Stimulated activated CD8-positive, alpha-beta memory T cell treated with anti-CD3 and anti-CD28 coated beads, Interleukin-4, amount 100 ng/mL, for 1 hour (primary cell): ENCODE measurements around the gene AGBL1.

Source experiments
- DNase-seq, 2 donors: peaks; one replicate each; pipeline ENCODE4 v3.0.0-alpha.2; 2020; ENCODE audit warnings: low read depth in 2 of 2, low spot score in 1 of 2

Gene AGBL1

DNA sequence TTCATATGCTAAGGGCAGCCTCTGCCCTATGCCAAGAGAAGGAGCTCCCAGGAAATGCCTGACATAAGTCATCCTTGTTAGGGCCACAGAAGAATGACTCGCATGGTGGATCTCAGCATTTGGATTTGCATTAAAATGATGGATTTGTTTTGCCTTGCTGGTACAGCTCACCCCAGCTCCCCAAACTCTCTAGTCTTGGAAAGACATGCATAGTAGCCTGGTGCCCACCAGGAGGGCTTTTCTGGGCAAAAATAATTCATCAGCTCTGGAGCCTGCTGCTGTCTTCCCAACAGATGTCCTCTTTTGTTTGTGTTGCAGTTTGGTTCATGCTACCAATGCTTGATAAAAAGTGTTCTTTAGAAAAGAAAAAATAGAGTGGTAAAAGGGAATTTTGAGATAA is 833.0 kb downstream of the AGBL1 start:
- DNase-seq, result no peak

DNA sequence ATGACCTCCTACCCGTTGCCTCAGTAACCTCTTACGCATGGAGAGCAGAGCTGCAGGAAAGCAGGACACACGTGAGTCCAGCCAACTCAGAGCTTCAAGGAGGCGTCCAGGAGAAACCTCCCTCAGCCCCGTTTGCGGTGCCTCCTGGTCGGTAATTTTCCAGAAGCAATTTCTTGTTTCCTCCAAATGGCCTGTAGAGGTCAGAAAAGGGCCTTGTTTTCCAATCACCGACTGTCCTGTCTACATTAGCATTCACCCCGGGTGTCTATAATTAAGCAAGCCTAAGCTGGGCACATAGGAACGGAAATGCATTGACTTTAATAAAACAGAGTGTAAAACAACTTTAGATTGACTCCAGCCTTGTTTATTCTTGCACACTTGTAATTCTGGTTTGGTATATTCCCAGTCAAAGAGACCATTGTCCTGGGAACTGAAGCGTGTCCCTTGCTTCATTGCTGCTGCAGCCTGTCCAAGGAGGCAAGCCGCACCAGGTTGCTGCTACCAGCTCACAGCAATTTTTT is 836.2 kb downstream of the AGBL1 start:
- no peak for DNase-seq

GRCh38 chr15:86916671-86917360 is 837.1 kb downstream of the AGBL1 start:
- DNase-seq, result no peak

GRCh38 chr15:86917361-86917671 is 837.6 kb downstream of the AGBL1 start:
- DNase-seq, result no peak

DNA sequence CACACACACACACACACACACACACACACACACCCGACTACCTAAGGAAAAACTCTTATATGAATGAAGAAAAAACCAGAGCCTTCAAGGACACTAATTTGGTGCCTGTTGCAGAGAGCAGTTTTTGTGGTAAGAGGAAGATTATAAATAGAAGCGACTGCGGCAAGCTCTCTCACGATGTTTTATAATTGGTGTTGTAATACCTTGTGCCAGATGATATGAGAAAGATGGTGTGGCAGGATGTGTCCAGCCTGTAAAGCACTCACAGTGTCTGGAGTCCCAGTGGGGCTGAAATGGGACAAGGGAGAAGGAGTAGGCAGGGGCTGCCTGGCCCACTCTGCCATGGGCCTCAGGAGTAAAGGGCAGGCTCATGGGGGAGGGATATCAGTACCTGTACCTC is 839.9 kb downstream of the AGBL1 start:
- no peak for DNase-seq

GRCh38 chr15:86929461-86929860 is 849.8 kb downstream of the AGBL1 start:
- DNase-seq, result no peak

- DNase-seq, result no peak
These were observed 852.8 kb downstream of the AGBL1 start for GRCh38 chr15:86932456-86932855.

- no peak for DNase-seq
These were observed 856.2 kb downstream of the AGBL1 start for GRCh38 chr15:86935841-86936240.

- no peak for DNase-seq
These were observed 862.6 kb downstream of the AGBL1 start for GRCh38 chr15:86942285-86942684.

GRCh38 chr15:86948719-86949118 is 869.0 kb downstream of the AGBL1 start:
- no peak for DNase-seq

DNA sequence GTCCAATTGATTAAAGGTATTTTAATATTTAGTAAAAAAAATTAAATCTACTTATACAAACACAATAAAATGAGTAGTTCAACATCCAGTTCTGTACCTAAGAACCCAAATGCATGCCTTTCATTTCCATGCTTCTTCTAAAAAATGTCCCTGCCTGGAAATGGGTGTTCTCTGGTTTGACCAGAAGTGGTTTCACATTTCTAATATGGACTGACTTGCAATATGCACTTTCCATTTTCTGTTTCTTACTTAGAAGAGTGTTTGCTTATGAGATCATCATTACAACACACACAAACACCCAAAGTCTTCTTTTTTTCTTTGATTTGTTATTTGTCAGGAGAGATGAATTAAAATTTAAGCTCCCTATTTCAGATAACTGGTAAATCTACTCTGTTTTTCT is 879.6 kb downstream of the AGBL1 start:
- DNase-seq, result no peak

DNA sequence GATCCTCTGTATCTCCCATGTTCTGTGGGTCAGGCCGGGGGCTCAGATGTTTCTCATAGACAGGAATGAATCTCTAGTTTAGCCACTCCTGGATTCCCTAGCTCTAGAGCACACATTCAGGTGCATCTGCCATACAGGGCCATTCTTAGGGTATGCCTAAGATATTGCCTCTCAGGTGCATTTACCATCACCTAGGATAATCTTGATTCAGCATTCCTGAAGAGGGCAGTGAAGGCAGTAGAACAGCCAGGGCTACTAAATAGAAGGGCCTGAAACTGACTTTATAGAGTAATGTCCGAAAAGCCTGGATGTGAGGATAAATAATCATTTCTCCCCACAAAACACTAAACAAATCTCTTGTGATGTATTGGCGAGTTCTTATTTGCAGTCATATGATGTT is 882.0 kb downstream of the AGBL1 start:
- DNase-seq, result no peak

DNA sequence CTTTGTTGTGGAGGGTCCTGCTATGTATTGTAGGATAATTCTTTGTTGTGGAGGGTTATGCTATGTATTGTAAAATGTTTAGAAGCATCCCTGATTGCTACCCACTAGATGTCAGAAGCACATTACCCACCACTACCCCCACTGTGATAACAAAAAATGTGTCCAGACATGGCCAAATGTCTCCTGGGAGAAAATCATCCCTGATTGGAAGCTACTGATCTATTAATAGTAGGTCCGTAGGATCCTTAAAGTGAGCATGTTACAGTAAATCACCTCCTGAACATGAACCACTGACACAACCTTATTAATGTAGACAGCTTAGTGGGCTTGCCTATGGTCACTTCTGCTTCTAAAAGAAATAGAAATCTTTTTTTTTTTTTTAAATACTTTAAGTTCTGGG is 884.6 kb downstream of the AGBL1 start:
- no peak for DNase-seq

DNA sequence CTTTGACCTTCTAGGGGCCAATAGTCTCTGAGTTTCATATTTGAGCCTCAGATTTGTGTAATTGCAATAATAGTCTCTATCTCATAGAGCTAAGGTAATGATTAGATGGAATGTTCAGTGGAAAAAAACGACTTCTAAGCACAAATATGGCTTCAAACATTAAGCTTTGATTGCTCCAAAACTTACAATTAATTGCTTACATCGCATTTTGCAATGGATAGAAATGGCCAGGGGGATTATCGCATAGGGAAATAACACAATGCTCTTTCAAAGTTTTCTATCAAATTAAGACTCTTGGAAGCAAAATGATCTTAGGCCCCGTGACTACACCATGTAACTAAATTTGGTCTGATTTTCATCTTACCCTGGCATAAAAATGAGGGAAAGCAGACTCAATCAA is 888.6 kb downstream of the AGBL1 start:
- DNase-seq, result no peak

DNA sequence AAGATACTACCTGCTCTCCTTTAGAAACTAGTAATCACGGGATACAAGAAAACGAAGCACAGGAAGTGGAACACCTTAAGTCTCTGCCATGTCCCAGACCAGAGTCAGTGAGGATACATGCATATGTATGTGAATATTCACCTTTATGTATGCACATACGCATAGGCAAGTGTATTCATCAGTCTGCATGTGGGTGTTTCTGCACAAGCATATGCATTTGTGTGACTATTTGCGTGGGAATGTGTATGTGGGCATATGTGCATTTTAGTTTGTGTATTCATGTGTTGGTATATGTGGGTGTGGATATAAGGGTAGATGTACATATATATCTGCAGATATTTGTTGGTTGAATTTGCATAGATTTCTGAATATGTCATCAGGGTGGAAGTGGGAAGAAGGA is 889.7 kb downstream of the AGBL1 start:
- no peak for DNase-seq

DNA sequence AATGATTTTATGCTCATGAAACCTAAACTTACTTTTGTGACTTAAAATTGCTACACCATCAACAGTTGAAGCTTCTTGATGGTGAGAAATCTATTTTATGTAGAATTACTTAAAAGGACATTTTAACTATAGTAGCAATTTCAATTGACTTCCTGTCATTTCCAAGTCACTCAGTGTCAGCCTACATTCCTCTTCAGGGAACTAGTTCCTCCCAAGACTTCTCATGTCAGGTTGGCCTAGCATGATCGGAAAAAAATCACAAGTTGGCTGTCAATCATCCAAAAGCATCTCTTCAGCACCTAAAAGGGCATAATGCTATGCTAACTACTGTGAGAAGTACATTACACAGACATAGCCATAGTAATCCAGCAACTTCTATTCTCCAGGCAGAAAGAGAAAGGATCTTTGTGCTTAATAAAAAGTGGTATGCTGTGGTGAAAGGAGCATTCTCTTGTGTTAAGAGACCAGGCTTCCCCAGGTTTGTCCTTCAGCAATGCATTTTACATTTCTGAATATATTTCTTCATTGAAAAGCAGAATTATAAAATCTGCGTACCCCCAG is 893.7 kb downstream of the AGBL1 start:
- no peak for DNase-seq

- no peak for DNase-seq
These were observed 908.4 kb downstream of the AGBL1 start for GRCh38 chr15:86988033-86988432.

DNA sequence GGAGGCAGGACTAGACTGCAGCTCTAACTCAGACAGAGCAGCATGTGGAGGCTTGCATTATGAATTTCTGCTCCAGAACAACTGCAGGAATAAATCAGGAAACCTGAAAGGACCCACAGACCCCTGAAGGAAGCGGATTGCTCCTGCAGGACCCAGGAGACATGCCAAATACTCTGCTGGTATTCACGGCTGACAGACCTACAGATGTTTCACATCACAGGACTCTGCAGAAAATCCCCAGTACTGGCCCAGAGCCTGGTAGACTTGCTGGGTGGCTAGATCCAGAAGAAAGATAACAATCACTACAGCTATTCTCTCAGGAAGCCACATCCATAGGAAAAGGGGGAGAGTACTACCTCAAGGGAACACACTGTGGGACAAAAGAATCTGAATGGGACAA is 942.1 kb downstream of the AGBL1 start:
- DNase-seq, result no peak

DNA sequence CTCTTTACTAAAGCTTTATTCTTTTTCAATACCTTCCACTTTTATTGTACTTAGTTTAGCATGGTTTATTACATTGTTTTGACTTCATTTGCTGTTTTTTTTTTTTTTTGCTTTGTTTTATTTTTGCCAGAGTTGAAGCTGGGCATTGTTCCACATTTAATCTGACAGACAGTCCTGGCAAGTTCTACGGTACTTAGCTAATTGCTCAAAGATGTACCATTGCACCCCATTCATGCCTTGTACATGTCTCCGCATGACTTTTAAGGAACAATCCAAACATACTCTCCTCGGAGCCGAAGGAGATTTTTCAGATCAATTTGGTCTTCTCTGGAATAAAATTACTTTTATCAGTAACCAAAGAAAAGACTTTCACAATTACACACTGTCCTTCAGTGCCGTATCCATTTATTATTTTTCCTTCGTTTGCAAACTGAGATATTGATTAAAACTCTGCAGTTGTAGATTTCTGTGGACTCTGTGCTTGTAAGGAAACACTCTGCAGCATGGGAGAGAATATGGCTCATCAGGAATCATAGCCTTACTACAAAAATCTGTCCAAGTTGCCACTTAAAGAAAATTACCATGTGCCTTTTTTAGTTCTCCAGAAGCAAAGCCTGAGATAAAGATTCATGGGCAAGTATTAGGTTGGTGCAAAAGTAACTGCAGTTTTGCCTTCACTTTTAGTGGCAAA is 952.0 kb downstream of the AGBL1 start:
- no peak for DNase-seq

DNA sequence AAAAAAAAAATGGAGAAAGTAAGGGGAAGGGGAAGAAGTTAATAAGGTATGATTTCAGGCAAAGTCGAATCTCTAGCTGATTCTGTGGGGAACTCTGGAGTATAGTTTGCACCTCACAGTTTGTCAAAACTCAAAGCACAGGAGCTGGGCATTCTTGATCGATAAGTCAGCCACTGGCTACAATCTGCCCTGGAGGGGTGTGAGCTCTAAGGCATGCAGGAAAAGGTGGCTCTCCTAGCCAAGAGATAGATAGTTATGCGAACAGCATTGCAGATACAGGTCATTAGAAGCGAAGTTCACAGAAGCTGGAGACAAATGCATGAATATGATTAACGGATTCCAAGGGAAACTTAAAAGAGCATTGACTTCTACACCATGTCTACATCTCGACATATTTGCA is 952.6 kb downstream of the AGBL1 start:
- no peak for DNase-seq

DNA sequence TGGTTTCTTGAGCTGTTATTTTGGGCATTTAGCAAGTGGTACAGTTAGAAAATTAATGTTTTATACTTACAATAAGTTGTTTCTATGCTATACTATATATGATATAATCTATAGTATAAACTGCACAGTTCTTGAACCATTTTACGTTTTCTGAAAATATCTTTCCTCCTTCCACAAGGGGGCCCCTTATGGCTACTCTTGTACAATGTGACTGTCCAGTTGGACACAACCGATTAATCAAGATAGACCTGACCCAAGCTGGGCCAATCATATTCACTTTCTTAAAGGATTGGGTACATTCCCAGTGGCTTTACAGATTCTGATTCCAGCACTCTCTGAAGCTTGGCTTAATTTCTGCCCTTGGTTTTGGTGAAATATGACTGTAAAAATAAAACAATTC is 953.4 kb downstream of the AGBL1 start:
- DNase-seq, result no peak

GRCh38 chr15:87034886-87035285 is 955.2 kb downstream of the AGBL1 start:
- DNase-seq, result no peak

GRCh38 chr15:87038404-87038803 is 958.7 kb downstream of the AGBL1 start:
- DNase-seq, result no peak
